Measurements from ENCODE around the gene LAMB2.
A peak's percentile ranks its signal among the peaks of the same experiment; 100 is the strongest.

The LAMB2 gene

GRCh38 chr3:49110780-49111179, 22.1 kb downstream of the LAMB2 start:
- H3K4me3 ChIP-seq (ENCODE audit: low read length), result no peak overlapping the region
- TF ChIP-seq CTCF (conservative IDR thresholded peaks at IDR 0.05; ENCODE audit: low read depth, low read length), result no peak
- no peak for DNase-seq (ENCODE audit: low read depth)

GRCh38 chr3:49108346-49108745, 24.5 kb downstream of the LAMB2 start:
- no peak for DNase-seq (ENCODE audit: low read depth)
- no peak for TF ChIP-seq CTCF (conservative IDR thresholded peaks at IDR 0.05; ENCODE audit: low read depth, low read length)
- H3K4me3 ChIP-seq (ENCODE audit: low read length), result no peak overlapping the region

GRCh38 chr3:49104427-49105291, 28.2 kb downstream of the LAMB2 start, which contains the start of gene QARS1:
Gene QARS1, minus strand, starts transcription at chr3:49104757. Its CDS starts 24 bp downstream, at chr3:49104733.
- H3K4me3 ChIP-seq (ENCODE audit: low read length), result peak within 1 kb of the TSS; percentile 93
- TF ChIP-seq CTCF (conservative IDR thresholded peaks at IDR 0.05; ENCODE audit: low read depth, low read length), result no peak
- DNase-seq (ENCODE audit: low read depth), result peak; percentile 69

- DNase-seq (ENCODE audit: low read depth), result no peak
- TF ChIP-seq CTCF (conservative IDR thresholded peaks at IDR 0.05; ENCODE audit: low read depth, low read length), result no peak
- H3K4me3 ChIP-seq (ENCODE audit: low read length), result peak overlapping the region; percentile 93
These were observed 28.8 kb downstream of the LAMB2 start for GRCh38 chr3:49104052-49104426.

GRCh38 chr3:49100046-49100615, 32.7 kb downstream of the LAMB2 start:
- no peak for TF ChIP-seq CTCF (conservative IDR thresholded peaks at IDR 0.05; ENCODE audit: low read depth, low read length)
- no peak overlapping the region for H3K4me3 ChIP-seq (ENCODE audit: low read length)
- DNase-seq (ENCODE audit: low read depth), result no peak

GRCh38 chr3:49098910-49099630, 33.8 kb downstream of the LAMB2 start:
- no peak overlapping the region for H3K4me3 ChIP-seq (ENCODE audit: low read length)
- no peak for TF ChIP-seq CTCF (conservative IDR thresholded peaks at IDR 0.05; ENCODE audit: low read depth, low read length)
- no peak for DNase-seq (ENCODE audit: low read depth)

Data from retinal pigment epithelial cell (primary cell).